ENCODE data around the gene C14orf132.

C14orf132 gene

DNA sequence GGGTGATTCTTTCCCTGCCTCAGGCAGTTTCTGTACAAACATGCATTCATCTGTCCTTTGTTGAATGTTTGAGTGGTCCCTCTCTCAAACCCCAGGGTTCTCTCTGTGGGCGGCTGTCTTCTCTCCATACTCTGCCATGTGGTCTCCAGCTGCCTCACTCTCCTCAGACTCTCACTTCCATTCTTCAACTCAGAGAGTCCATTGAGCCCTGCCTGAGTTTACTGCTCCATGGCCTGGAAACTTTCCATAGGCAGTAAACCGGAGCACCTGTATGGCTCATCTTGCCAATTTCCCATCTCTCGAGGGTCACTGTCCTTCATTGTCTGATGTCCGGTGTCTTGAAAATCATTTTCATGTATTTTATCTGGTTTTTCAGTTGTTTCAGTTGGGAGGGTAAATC, 11.3 kb downstream of the C14orf132 start:
- H3K27me3 ChIP-seq (ENCODE audit: insufficient read depth, low read length, poor library complexity, severe bottlenecking), result no peaks in the 10 kb centered on the region
- H3K79me2 ChIP-seq (ENCODE audit: insufficient read depth, low read length), result no peaks in the 10 kb centered on the region

DNA sequence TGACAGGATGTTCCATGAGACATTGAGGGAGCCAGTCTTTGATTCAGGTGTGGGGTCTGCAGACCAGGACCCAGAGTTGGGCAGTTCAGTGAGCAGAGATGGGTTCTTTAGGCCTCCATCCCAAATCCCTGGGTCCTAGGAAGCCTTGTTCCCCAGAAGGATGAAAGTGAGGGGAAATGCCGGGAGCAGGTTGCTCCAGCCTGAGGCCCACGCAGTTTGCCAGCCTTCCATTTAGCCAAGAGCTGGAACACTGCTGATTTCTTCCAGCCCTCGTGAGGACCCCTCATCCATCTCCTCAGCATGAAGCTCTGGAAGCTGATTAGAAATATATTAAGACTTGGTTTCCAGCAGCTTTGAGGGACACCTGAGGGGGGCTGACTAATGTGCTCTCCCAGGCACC, 12.1 kb downstream of the C14orf132 start:
- no peak overlapping the region for H3K4me2 ChIP-seq (ENCODE audit: low read depth, low read length, poor library complexity, severe bottlenecking)
- H3F3A ChIP-seq (ENCODE audit: low read depth), result no peaks in the 10 kb centered on the region
- no peaks in the 10 kb centered on the region for H3K9me3 ChIP-seq (ENCODE audit: insufficient read depth, low read depth, low read length)
- H3K79me2 ChIP-seq (ENCODE audit: insufficient read depth, low read length), result no peaks in the 10 kb centered on the region
- no peak for TF ChIP-seq EZH2phosphoT487 (IDR thresholded peaks at IDR 0.05; ENCODE audit: borderline replicate concordance)
- TF ChIP-seq CTCF (conservative IDR thresholded peaks at IDR 0.05; ENCODE audit: low read length), result no peak
- no peak overlapping the region for H2AFZ ChIP-seq (ENCODE audit: low read length)
- no peaks in the 10 kb centered on the region for H4K20me1 ChIP-seq (ENCODE audit: insufficient read depth, low read length, poor library complexity, severe bottlenecking)
- no peak overlapping the region for H3K4me3 ChIP-seq (ENCODE audit: low read length, poor library complexity, severe bottlenecking)
- H3K27me3 ChIP-seq (ENCODE audit: insufficient read depth, low read length, poor library complexity, severe bottlenecking), result no peaks in the 10 kb centered on the region
- H3K9ac ChIP-seq (ENCODE audit: low read depth, low read length, poor library complexity, severe bottlenecking), result no peak overlapping the region
- no peaks in the 10 kb centered on the region for H3K9me2 ChIP-seq (replicated peaks; ENCODE audit: low read depth, low read length)
- H3K4me1 ChIP-seq (ENCODE audit: insufficient read depth, low read length, poor library complexity, severe bottlenecking), result no peaks in the 10 kb centered on the region
- H3K36me3 ChIP-seq (ENCODE audit: insufficient read depth, low read length), result no peaks in the 10 kb centered on the region

More for the DNA sequence above, 11.3 kb downstream of the C14orf132 start:
- Histone ChIP-seq H3K36me3 (ENCODE audit: insufficient read depth, low read length) (no peaks in the 10 kb centered on the region), H3K4me3 (ENCODE audit: low read length, poor library complexity, severe bottlenecking) (no peak overlapping the region), H3K9ac (ENCODE audit: low read depth, low read length, poor library complexity, severe bottlenecking) (no peak overlapping the region), H3K9me2 (replicated peaks; ENCODE audit: low read depth, low read length) (no peaks in the 10 kb centered on the region), H3K4me1 (ENCODE audit: insufficient read depth, low read length, poor library complexity, severe bottlenecking) (no peaks in the 10 kb centered on the region), H3K4me2 (ENCODE audit: low read depth, low read length, poor library complexity, severe bottlenecking) (no peak overlapping the region), H4K20me1 (ENCODE audit: insufficient read depth, low read length, poor library complexity, severe bottlenecking) (no peaks in the 10 kb centered on the region), H3K9me3 (ENCODE audit: insufficient read depth, low read depth, low read length) (no peaks in the 10 kb centered on the region), H2AFZ (ENCODE audit: low read length) (no peak overlapping the region), H3F3A (ENCODE audit: low read depth) (no peaks in the 10 kb centered on the region)
- TF ChIP-seq EZH2phosphoT487 (IDR thresholded peaks at IDR 0.05; ENCODE audit: borderline replicate concordance) (no peak), CTCF (conservative IDR thresholded peaks at IDR 0.05; ENCODE audit: low read length) (no peak)

DNA sequence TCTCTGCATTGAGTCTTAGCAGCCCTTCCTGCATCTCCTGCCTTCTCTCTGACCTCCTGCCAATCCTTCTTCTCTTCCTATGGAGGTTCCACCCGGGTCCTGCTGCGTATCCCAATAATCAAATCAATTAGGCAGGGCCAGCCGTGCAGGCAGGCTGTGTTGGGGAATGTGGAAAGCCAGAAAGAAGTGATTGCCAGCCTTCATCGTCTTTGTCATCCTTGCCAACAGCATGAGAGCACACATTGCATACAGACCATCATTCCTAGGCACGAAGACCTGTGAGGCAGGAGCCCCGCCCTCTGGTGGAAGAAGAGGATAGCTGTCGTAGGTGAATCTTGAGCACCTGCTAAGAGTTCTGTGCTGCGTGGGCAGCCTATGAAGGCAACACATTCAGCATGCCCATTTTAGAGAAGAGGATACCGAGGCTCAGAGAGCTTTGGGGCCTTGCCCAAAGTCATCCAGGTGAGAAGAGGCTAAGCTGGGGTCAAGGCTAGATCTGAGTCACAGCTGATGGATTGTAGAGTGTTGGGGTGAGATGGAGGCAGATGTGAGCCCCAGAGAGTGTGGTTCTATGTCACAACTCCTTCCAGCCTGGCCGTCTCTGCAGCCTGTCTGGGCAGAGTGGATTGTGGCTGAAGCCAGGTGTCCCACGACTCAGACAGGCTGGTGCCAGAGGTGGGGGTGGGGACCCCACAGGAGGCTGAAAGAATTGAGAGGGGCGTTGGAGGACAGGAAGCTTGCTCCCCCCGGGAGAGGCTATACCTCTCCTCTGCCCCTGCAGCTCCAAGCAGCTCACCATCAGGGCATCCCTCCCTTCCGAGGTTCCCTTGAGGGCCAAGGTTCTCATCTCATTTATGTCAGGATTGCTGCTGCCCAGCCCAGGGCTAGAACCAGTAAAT, 12.7 kb downstream of the C14orf132 start:
- H3K4me1 ChIP-seq (ENCODE audit: insufficient read depth, low read length, poor library complexity, severe bottlenecking), result no peaks in the 10 kb centered on the region
- no peaks in the 10 kb centered on the region for H4K20me1 ChIP-seq (ENCODE audit: insufficient read depth, low read length, poor library complexity, severe bottlenecking)
- H3K4me2 ChIP-seq (ENCODE audit: low read depth, low read length, poor library complexity, severe bottlenecking), result no peak overlapping the region
- TF ChIP-seq EZH2phosphoT487 (IDR thresholded peaks at IDR 0.05; ENCODE audit: borderline replicate concordance) (no peak), CTCF (conservative IDR thresholded peaks at IDR 0.05; ENCODE audit: low read length) (peak; percentile 34)
- no peak overlapping the region for H2AFZ ChIP-seq (ENCODE audit: low read length)
- H3K4me3 ChIP-seq (ENCODE audit: low read length, poor library complexity, severe bottlenecking), result no peak overlapping the region
- H3K79me2 ChIP-seq (ENCODE audit: insufficient read depth, low read length), result no peaks in the 10 kb centered on the region
- H3K27me3 ChIP-seq (ENCODE audit: insufficient read depth, low read length, poor library complexity, severe bottlenecking), result no peaks in the 10 kb centered on the region
- H3K36me3 ChIP-seq (ENCODE audit: insufficient read depth, low read length), result no peaks in the 10 kb centered on the region
- H3K9me2 ChIP-seq (replicated peaks; ENCODE audit: low read depth, low read length), result no peaks in the 10 kb centered on the region
- no peak overlapping the region for H3K9ac ChIP-seq (ENCODE audit: low read depth, low read length, poor library complexity, severe bottlenecking)
- H3K9me3 ChIP-seq (ENCODE audit: insufficient read depth, low read depth, low read length), result no peaks in the 10 kb centered on the region
- no peaks in the 10 kb centered on the region for H3F3A ChIP-seq (ENCODE audit: low read depth)
